Lower lobe of right lung (tissue), 2 donors: ENCODE data around the gene ST8SIA4. TPM values are rescaled to one million over a fixed set of nuclear protein-coding genes. Genes with fewer than 3 reads are reported as not detected.

Experiments
- ATAC-seq, 2 donors: fragments of 200-7000 bp; cut with Tn5 transposase; one replicate each; pipeline ENCODE4 v1.9.1; 2020 to 2022; ENCODE audit warnings: mild to moderate bottlenecking in 2 of 2, moderate library complexity in 2 of 2
- DNase-seq: peaks from one replicate; pipeline ENCODE4 v3.0.0-alpha.2; 2020
- H3K27ac ChIP-seq: fragments of 200-600 bp; one replicate; pipeline ENCODE4 v1.8.0; 2022
- H3K27me3 ChIP-seq: fragments of 200-600 bp; one replicate; pipeline ENCODE4 v1.8.0; 2022; ENCODE audit warnings: low read depth
- H3K36me3 ChIP-seq: fragments of 200-600 bp; one replicate; pipeline ENCODE4 v1.8.0; 2022; ENCODE audit warnings: mild to moderate bottlenecking
- H3K4me1 ChIP-seq: fragments of 200-600 bp; one replicate; pipeline ENCODE4 v1.8.0; 2022
- H3K4me3 ChIP-seq: fragments of 200-600 bp; one replicate; pipeline ENCODE4 v1.8.0; 2022; ENCODE audit warnings: mild to moderate bottlenecking
- H3K9me3 ChIP-seq: fragments of 200-600 bp; one replicate; pipeline ENCODE4 v1.8.0; 2022
- CTCF ChIP-seq: fragments of 200-600 bp; IDR thresholded peaks from one replicate; pipeline ENCODE4 v1.8.0; 2022; ENCODE audit warnings: antibody characterized with exemption, mild to moderate bottlenecking
- intact Hi-C: fragments of 100-400 bp; cut with DNase I; formaldehyde crosslinking; loops from one replicate; pipeline ENCODE4 v1.11.0; 2022
- total RNA-seq: library from RNA; stranded (reverse); fragmentation: NEBNext Ultra II Directional; extraction: Animal tissue kit (Norgen Biotek cat#: 25700); gene quantifications from one replicate; pipeline ENCODE4 v1.2.1, GENCODE V29; 2021
- donor health status: DM: no; HTN: yes; CAD: no; lungs with severe emphysema.

ST8SIA4 gene
- total RNA-seq, 1 donor from 2014 or later, result 20.5 TPM

- intact Hi-C loops, result no loop called here
- no peak for TF ChIP-seq CTCF
- DNase-seq (no peak), ATAC-seq (no peak)
- H3K4me1 ChIP-seq, result peaks cover 18% of the 10 kb centered on the region
- peak overlapping the region; percentile 71 for H3K27ac ChIP-seq
- H3K9me3 ChIP-seq, result no peaks in the 10 kb centered on the region
- no peaks in the 10 kb centered on the region for H3K27me3 ChIP-seq
- H3K36me3 ChIP-seq, result no peaks in the 10 kb centered on the region
- H3K4me3 ChIP-seq, result peak overlapping the region; percentile 33
These were observed 13.8 kb downstream of the ST8SIA4 start for GRCh38 chr5:100889165-100889743.

- peak in 1 of 2 donors; percentile 46 for ATAC-seq
- H3K9me3 ChIP-seq, result no peaks in the 10 kb centered on the region
- H3K4me3 ChIP-seq, result no peak overlapping the region
- intact Hi-C loops, result no loop called here
- no peaks in the 10 kb centered on the region for H3K36me3 ChIP-seq
- H3K27ac ChIP-seq, result no peak overlapping the region
- no peak for DNase-seq
- TF ChIP-seq CTCF, result no peak
- no peaks in the 10 kb centered on the region for H3K27me3 ChIP-seq
- no peaks in the 10 kb centered on the region for H3K4me1 ChIP-seq
These were observed 25.8 kb downstream of the ST8SIA4 start for GRCh38 chr5:100877274-100877673.

- Histone ChIP-seq H3K9me3 (no peaks in the 10 kb centered on the region), H3K36me3 (no peaks in the 10 kb centered on the region), H3K4me1 (no peaks in the 10 kb centered on the region), H3K4me3 (no peak overlapping the region), H3K27ac (no peak overlapping the region), H3K27me3 (no peaks in the 10 kb centered on the region)
- ATAC-seq (no peak), DNase-seq (no peak)
- intact Hi-C loops, result no loop called here
- no peak for TF ChIP-seq CTCF
These were observed 30.5 kb downstream of the ST8SIA4 start for GRCh38 chr5:100872408-100873190.

- H3K27me3 ChIP-seq, result no peaks in the 10 kb centered on the region
- H3K4me1 ChIP-seq, result no peaks in the 10 kb centered on the region
- intact Hi-C loops, result no loop called here
- H3K4me3 ChIP-seq, result no peak overlapping the region
- no peaks in the 10 kb centered on the region for H3K9me3 ChIP-seq
- TF ChIP-seq CTCF, result no peak
- no peaks in the 10 kb centered on the region for H3K36me3 ChIP-seq
- no peak overlapping the region for H3K27ac ChIP-seq
- ATAC-seq, result no peak
- DNase-seq, result no peak
These were observed 36.0 kb downstream of the ST8SIA4 start for GRCh38 chr5:100867039-100867562.

GRCh38 chr5:100864931-100865330 is 38.2 kb downstream of the ST8SIA4 start:
- TF ChIP-seq CTCF, result no peak
- no peaks in the 10 kb centered on the region for H3K9me3 ChIP-seq
- DNase-seq, result no peak
- no peaks in the 10 kb centered on the region for H3K36me3 ChIP-seq
- H3K27me3 ChIP-seq, result no peaks in the 10 kb centered on the region
- H3K27ac ChIP-seq, result no peak overlapping the region
- no peaks in the 10 kb centered on the region for H3K4me1 ChIP-seq
- H3K4me3 ChIP-seq, result no peak overlapping the region
- intact Hi-C loops, result no loop called here
- ATAC-seq, result no peak
